PC-9 (cell line): ENCODE measurements around the gene VLDLR.

ENCODE experiments used
- CTCF ChIP-seq: fragments of 200-600 bp; sonication (generic); conservative IDR thresholded peaks from 2 replicates; pipeline ENCODE4 v1.6.1; 2017; ENCODE audit warnings: mixed run types, antibody characterized with exemption, mild to moderate bottlenecking, moderate library complexity
- EZH2 ChIP-seq: fragments of 200-600 bp; sonication (generic); IDR thresholded peaks from 2 replicates; pipeline ENCODE4 v1.8.0; 2017; ENCODE audit warnings: antibody characterized with exemption, low read depth

DNA sequence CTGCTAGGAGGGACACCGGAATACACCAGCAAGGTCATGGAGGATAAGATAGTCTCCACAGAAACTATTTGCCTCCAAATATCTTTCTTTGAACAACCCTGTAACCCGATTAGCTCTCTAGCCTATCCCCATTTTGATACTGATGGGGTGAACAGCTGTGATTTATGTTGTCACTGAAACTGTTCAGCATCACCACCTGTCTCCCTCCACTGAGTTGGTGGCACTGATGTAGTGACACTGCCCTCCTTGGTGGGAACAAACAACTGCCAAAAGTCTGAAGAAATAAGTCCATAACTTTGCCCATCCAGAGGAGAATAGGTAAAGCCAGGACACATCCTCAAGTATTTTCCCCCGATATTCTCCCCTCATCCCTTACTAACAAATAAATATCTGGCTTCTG is 71.5 kb downstream of the VLDLR start:
- no peak for TF ChIP-seq CTCF
- no peak for TF ChIP-seq EZH2
